Gastroesophageal sphincter (tissue), 4 donors: ENCODE measurements around the gene CABP7. TPM values are rescaled to one million over a fixed set of nuclear protein-coding genes. Genes with fewer than 3 reads are reported as not detected.

Source experiments
- ATAC-seq: fragments of 150-250 bp; one replicate; pipeline ENCODE4 v1.9.1; 2016; ENCODE audit warnings: mild to moderate bottlenecking, moderate library complexity
- H3K27ac ChIP-seq, 4 donors: fragments of 200-600 bp; sonication (generic) in 3 of 4; 1 replicate in 3 of 4; 2 replicates in 1 of 4; pipeline ENCODE4 v1.5.1; 2016 to 2019
- H3K27me3 ChIP-seq: fragments of 200-600 bp; sonication (generic); one replicate; pipeline ENCODE4 v1.5.1; 2019
- H3K36me3 ChIP-seq, 2 donors: fragments of 200-600 bp; sonication (generic); one replicate each; pipeline ENCODE4 v1.5.1; 2019; ENCODE audit warnings: control low read depth in 1 of 2
- H3K4me1 ChIP-seq, 3 donors: fragments of 200-600 bp; sonication (generic); 1 replicate in 2 of 3; 2 replicates in 1 of 3; pipeline ENCODE4 v1.5.1; 2016 to 2019; ENCODE audit warnings: control low read depth in 2 of 3
- H3K4me3 ChIP-seq, 2 donors: fragments of 200-600 bp; sonication (generic); one replicate each; pipeline ENCODE4 v1.5.1; 2019; ENCODE audit warnings: mild to moderate bottlenecking in 1 of 2, moderate library complexity in 1 of 2
- H3K9me3 ChIP-seq, 3 donors: fragments of 200-600 bp; sonication (generic); one replicate each; pipeline ENCODE4 v1.5.1; 2017 to 2019; ENCODE audit warnings: control low read depth in 2 of 3
- EP300 ChIP-seq: sonication (generic); formaldehyde crosslinking; IDR thresholded peaks from one replicate; pipeline ENCODE4 v1.6.1; 2017; ENCODE audit warnings: antibody characterized with exemption, mild to moderate bottlenecking
- POLR2A ChIP-seq, 2 donors: fragments of 450-650 bp; IDR thresholded peaks; one replicate each; pipeline ENCODE4 v1.6.1; 2017; ENCODE audit warnings: antibody characterized with exemption in 2 of 2, mild to moderate bottlenecking in 2 of 2, moderate library complexity in 1 of 2
- POLR2AphosphoS5 ChIP-seq: sonication (generic); formaldehyde crosslinking; IDR thresholded peaks from one replicate; pipeline ENCODE4 v1.6.1; 2017; ENCODE audit warnings: antibody characterized with exemption
- WGBS, 2 donors: methylation state at CpG; one replicate each; pipeline ENCODE4 v1.1.5; 2018; ENCODE audit warnings: low coverage in 1 of 2; 5-methylcytosine and 5-hydroxymethylcytosine counted together
- total RNA-seq, 4 donors: library from RNA; depleted of rRNA; stranded (reverse); fragments of >200 nt; gene quantifications; one replicate each; pipeline ENCODE4 v1.1.0, GENCODE V29; 2016
- TF ChIP-seq, protein P1 (sequence below), 4 experiments: fragments of 200-600 bp in 2 of 4; fragments of 450-650 bp in 2 of 4; sonication (generic) in 1 of 4; IDR thresholded peaks; one replicate each; pipeline ENCODE4 v1.5.1; 2017 to 2019; ENCODE audit warnings: antibody characterized with exemption in 4 of 4, mild to moderate bottlenecking in 2 of 4, moderate library complexity in 2 of 4

Gene CABP7
- total RNA-seq, 4 donors from 2014 or later: 0.27 to 0.62 (median 0.32) TPM; not detected in 1

DNA sequence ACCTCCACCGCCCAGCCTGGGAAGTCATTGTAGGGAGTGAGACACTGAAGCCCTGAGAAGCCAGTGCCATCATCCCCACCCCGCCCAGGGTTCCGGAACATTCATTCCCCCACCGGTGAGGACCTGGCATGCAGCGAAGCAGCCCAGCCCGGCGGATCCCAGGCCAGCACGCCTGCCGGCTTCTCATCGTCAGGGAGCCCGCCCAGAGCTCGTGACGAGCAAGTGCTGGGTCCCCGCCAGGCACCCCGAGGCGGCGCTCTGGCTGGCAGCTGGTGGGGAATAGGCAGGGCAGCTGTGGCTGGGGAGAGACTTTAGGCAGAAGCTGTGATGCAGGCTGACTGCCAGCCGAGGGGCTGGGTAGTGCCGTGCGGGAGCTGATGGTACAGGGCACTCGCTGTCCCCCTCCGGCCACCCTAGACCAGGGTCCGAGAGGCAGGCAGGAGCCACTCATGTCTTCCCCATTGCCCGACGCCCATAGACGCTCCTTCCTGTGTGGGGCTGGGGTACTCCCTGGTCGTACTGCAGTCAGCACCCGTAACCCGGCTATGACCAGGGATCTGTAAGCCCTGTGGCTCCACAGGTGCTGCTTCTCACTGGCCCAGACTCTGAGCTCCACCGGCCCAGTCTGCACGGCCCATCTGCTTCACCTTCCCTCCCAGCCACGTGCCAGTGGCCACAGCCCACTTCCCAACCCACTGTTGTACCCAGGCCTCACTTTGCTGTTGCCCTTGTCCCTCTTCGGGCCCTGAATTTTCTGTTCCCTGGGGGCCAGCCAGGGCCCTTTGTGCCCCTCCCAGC, 24.5 kb upstream of the CABP7 start:
- Histone ChIP-seq H3K4me3 (no peak overlapping the region), H3K36me3 (peaks cover 0 to 77% of the 10 kb centered on the region in 2 donors), H3K27ac (no peak overlapping the region), H3K27me3 (peaks cover 4% of the 10 kb centered on the region), H3K9me3 (no peaks in the 10 kb centered on the region), H3K4me1 (peaks cover 0 to 2% (median 0%) of the 10 kb centered on the region in 3 donors)
- ATAC-seq: no peak
- TF ChIP-seq POLR2AphosphoS5 (no peak), POLR2A (IDR thresholded peaks at IDR 0.05) (no peak), EP300 (no peak)
- TF ChIP-seq, protein P1, sequence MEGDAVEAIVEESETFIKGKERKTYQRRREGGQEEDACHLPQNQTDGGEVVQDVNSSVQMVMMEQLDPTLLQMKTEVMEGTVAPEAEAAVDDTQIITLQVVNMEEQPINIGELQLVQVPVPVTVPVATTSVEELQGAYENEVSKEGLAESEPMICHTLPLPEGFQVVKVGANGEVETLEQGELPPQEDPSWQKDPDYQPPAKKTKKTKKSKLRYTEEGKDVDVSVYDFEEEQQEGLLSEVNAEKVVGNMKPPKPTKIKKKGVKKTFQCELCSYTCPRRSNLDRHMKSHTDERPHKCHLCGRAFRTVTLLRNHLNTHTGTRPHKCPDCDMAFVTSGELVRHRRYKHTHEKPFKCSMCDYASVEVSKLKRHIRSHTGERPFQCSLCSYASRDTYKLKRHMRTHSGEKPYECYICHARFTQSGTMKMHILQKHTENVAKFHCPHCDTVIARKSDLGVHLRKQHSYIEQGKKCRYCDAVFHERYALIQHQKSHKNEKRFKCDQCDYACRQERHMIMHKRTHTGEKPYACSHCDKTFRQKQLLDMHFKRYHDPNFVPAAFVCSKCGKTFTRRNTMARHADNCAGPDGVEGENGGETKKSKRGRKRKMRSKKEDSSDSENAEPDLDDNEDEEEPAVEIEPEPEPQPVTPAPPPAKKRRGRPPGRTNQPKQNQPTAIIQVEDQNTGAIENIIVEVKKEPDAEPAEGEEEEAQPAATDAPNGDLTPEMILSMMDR (IDR thresholded peaks at IDR 0.05): no peak
- 89% methylated on average over 11 of the region's 33 CpGs; no CpG with 5 or more reads in 1 of the 2 donors for WGBS, 2 donors

DNA sequence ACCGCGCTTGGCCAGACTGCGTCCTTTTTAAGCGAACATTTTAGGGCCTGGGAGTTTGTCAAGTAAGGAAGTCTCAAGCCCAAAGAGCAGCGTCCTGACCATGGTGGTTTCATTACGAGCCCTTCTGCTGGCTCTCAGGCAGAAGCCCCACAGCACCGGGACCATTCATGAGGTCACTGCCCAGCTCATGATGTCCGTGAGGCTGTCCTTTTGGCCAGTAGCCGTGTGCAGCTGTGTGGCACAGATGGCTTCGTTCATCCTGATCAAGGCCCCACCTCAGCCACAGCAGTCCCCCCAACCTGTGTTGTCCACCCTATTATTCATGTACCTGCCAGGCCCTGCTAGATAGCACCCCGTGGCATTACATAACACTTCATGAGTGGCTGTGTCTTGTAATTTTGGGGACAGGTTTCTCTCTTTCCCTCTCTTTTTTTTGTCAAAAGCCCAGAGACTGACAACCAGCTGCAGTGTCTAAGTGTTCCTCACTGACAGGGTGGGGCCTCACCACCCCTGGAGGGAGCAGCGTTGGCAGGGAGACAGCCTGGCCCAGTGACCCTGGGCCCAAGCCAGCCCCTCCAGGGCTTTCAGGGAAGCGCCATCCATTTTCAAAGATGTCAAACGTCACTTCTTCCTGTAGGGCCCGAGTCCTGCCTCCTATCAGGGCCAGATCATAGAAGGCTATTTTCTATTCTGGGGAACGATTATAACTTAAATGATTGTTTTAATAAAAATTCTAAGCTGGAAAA, 21.8 kb upstream of the CABP7 start:
- Histone ChIP-seq H3K4me1 (peaks cover 0 to 25% (median 0%) of the 10 kb centered on the region in 3 donors), H3K4me3 (no peak overlapping the region), H3K27me3 (peaks cover 31% of the 10 kb centered on the region), H3K27ac (no peak overlapping the region), H3K36me3 (peaks cover 0 to 53% of the 10 kb centered on the region in 2 donors), H3K9me3 (no peaks in the 10 kb centered on the region)
- 50 to 60% methylated on average over 2 to 3 of the region's 16 CpGs for WGBS, 2 donors
- TF ChIP-seq POLR2A (IDR thresholded peaks at IDR 0.05) (no peak), POLR2AphosphoS5 (no peak), EP300 (no peak)
- TF ChIP-seq, protein P1 (IDR thresholded peaks at IDR 0.05): no peak
- ATAC-seq: no peak

DNA sequence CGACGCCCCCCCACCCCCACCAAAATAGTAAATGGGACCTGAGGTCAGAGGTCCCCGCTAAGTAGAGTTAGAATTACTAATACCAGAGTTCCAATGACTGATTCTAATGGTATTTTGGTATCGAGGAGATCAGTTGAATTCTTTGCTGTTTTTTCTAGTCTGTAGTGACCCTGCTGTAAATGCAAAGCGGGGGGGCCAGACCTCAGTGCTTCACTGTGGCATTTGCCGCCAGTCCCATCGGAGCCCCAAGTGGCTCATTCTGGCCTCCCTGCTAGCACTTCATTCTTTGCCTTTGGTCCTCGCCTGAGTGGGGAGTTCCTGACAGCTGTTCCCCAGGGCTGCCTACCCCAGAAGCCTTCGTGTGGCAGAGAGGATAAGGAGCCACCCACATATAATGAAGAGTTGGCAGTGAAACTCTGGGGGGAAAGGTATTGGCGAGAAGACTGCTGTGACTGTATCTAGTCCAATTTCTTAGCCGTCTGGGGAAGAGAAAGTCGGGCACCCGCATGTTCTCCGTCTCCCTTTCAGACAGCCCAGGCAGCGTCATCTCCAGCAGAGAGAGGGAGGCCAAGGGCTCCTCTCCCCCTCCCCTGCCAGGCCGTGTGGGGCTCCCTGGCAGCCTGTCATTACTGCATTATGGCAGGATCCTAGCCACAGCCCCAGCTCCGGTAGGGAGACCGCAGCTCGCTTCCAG, 19.4 kb upstream of the CABP7 start:
- TF ChIP-seq POLR2A (IDR thresholded peaks at IDR 0.05): no peak
- TF ChIP-seq, protein P1 (IDR thresholded peaks at IDR 0.05): no peak
- TF ChIP-seq EP300: no peak
- no peak for TF ChIP-seq POLR2AphosphoS5
- Histone ChIP-seq H3K36me3 (peaks cover 0 to 29% of the 10 kb centered on the region in 2 donors), H3K4me1 (peaks cover 0 to 45% (median 5%) of the 10 kb centered on the region in 3 donors), H3K4me3 (no peak overlapping the region), H3K27ac (no peak overlapping the region), H3K9me3 (no peaks in the 10 kb centered on the region), H3K27me3 (peaks cover 53% of the 10 kb centered on the region)
- no peak for ATAC-seq
- WGBS, 2 donors: 52 to 60% methylated on average over 2 to 8 of the region's 19 CpGs

DNA sequence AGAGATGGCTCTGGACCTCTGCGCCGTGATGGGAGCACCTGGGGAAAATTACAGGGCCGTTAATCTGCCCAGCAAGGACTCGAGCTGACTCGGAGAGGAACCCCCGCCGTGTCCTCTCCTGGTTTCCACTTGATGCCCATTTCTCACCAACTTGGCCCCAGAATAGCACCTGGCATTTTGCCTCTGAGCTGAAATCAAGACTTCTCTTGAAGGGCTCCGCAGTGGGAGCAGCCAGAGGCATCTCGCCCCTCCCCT, 19.0 kb upstream of the CABP7 start:
- ATAC-seq: no peak
- H3K4me1 ChIP-seq: peaks cover 0 to 49% (median 5%) of the 10 kb centered on the region in 3 donors
- no peak overlapping the region for H3K4me3 ChIP-seq
- H3K27ac ChIP-seq: no peak overlapping the region
- no peak for TF ChIP-seq EP300
- no peak for TF ChIP-seq POLR2A (IDR thresholded peaks at IDR 0.05)
- TF ChIP-seq POLR2AphosphoS5: no peak
- TF ChIP-seq, protein P1 (IDR thresholded peaks at IDR 0.05): no peak
- no CpG with 5 or more reads among the region's 9 CpGs for WGBS, 2 donors
- no peaks in the 10 kb centered on the region for H3K9me3 ChIP-seq
- H3K27me3 ChIP-seq: peaks cover 58% of the 10 kb centered on the region
- H3K36me3 ChIP-seq: peaks cover 0 to 25% of the 10 kb centered on the region in 2 donors
